Endodermal cell (in vitro differentiated cells): ENCODE results near the gene ARL13A. TPM values are rescaled to one million over a fixed set of nuclear protein-coding genes. Genes with fewer than 3 reads are reported as not detected.

Source experiments
- DNase-seq: peaks from one replicate; pipeline ENCODE4 v3.0.0-alpha.2; 2017
- H3K27ac ChIP-seq: 2 replicates; pipeline ENCODE4 v1.5.1; 2013; ENCODE audit warnings: mild to moderate bottlenecking, low read depth, low read length, moderate library complexity
- H3K27me3 ChIP-seq: 2 replicates; pipeline ENCODE4 v1.6.1; 2013; ENCODE audit warnings: mild to moderate bottlenecking, low read length, moderate library complexity; ENCODE audit not compliant: insufficient read depth, control insufficient read depth, poor library complexity, severe bottlenecking
- H3K36me3 ChIP-seq: 2 replicates; pipeline ENCODE4 v1.7.0; 2013; ENCODE audit warnings: mild to moderate bottlenecking, low read length, moderate library complexity; ENCODE audit not compliant: control insufficient read depth, insufficient read depth
- H3K4me1 ChIP-seq: one replicate; pipeline ENCODE4 v1.7.0; 2013; ENCODE audit warnings: low read length; ENCODE audit not compliant: control insufficient read depth, insufficient read depth
- H3K4me3 ChIP-seq: 2 replicates; pipeline ENCODE4 v1.5.1; 2013; ENCODE audit warnings: mild to moderate bottlenecking, low read length, moderate library complexity
- H3K9ac ChIP-seq: 2 replicates; pipeline ENCODE4 v1.6.1; 2013; ENCODE audit warnings: mild to moderate bottlenecking, low read length, moderate library complexity; ENCODE audit not compliant: poor library complexity, severe bottlenecking; ENCODE audit errors: extremely low read depth
- H3K9me3 ChIP-seq: 2 replicates; pipeline ENCODE4 v1.6.1; 2013; ENCODE audit warnings: mild to moderate bottlenecking, low read length, moderate library complexity; ENCODE audit not compliant: control insufficient read depth
- H3K27ac Mint-ChIP-seq: 2 replicates; pipeline ENCODE4 v1.8.0; 2020; ENCODE audit warnings: mixed read lengths
- H3K27me3 Mint-ChIP-seq: 2 replicates; pipeline ENCODE4 v1.8.0; 2021; ENCODE audit warnings: mild to moderate bottlenecking, mixed read lengths; ENCODE audit not compliant: insufficient read depth
- H3K36me3 Mint-ChIP-seq: 2 replicates; pipeline ENCODE4 v1.8.0; 2020; ENCODE audit warnings: low read depth, mixed read lengths
- H3K4me1 Mint-ChIP-seq: 2 replicates; pipeline ENCODE4 v1.8.0; 2020; ENCODE audit warnings: mixed read lengths
- H3K4me3 Mint-ChIP-seq: 2 replicates; pipeline ENCODE4 v1.8.0; 2020; ENCODE audit warnings: mild to moderate bottlenecking, moderate library complexity, mixed read lengths
- H3K9me3 Mint-ChIP-seq: 2 replicates; pipeline ENCODE4 v1.8.0; 2020; ENCODE audit warnings: mild to moderate bottlenecking, mixed read lengths
- WGBS, 2 experiments: methylation state at CpG; one replicate each; pipeline versions ENCODE4 v1.1.5 to v1.1.7; 2013; ENCODE audit warnings: missing lambda C conversion rate in 2 of 2, mixed read lengths in 1 of 2; ENCODE audit not compliant: insufficient coverage in 1 of 2, insufficient read length in 1 of 2; 5-methylcytosine and 5-hydroxymethylcytosine counted together
- total RNA-seq, 2 donors: library from RNA; stranded (reverse); fragmentation: NEBNext Ultra II Directional in 1 of 2; extraction: Animal tissue kit (Norgen Biotek cat#: 25700) in 1 of 2; gene quantifications; 2 replicates in 1 of 2; 3 replicates in 1 of 2; pipeline ENCODE4 v1.2.1, GENCODE V29; 2021
- TF ChIP-seq, protein P1 (sequence below): fragments of 200-600 bp; sonication (generic); conservative IDR thresholded peaks from 2 replicates; pipeline ENCODE4 v1.5.0; 2021; ENCODE audit warnings: antibody characterized with exemption, mild to moderate bottlenecking

The ARL13A gene
- total RNA-seq, 2 donors from 2014 or later = not detected

DNA sequence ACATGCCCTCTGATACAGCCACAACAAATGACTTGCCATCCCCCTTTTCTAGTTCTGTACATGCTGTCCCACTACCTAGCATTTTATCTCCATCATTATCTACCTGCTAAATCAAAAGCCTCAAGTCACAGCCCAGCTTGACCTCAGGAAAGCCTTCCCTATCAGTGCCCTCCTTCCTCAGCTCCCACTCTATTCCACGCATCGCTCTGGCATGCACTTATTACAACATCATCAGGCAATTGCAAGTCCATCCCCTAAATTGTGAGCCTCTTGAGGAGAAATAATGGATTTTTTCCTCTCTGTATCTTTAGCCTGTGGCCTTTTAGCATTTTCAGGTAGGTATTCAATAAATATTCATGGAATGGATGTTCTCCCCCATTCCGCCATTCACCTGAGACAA lies 5.7 kb downstream of the ARL13A start:
- Histone ChIP-seq H3K9ac (no peak overlapping the region), H3K9me3 (no peaks in the 10 kb centered on the region), H3K36me3 (no peaks in the 10 kb centered on the region), H3K4me1 (no peaks in the 10 kb centered on the region), H3K27me3 (no peaks in the 10 kb centered on the region), H3K27ac (no peak overlapping the region), H3K4me3 (no peak overlapping the region)
- 100% methylated on average over 3 of the region's 3 CpGs; no CpG with 5 or more reads in 1 of the 2 experiments for WGBS, 2 experiments
- Mint-ChIP-seq H3K27me3 (no peaks in the 10 kb centered on the region), H3K27ac (no peak overlapping the region), H3K4me1 (no peaks in the 10 kb centered on the region), H3K36me3 (peaks cover 3% of the 10 kb centered on the region), H3K4me3 (no peak overlapping the region), H3K9me3 (peaks cover 58% of the 10 kb centered on the region)
- no peak for DNase-seq
- TF ChIP-seq, protein P1, sequence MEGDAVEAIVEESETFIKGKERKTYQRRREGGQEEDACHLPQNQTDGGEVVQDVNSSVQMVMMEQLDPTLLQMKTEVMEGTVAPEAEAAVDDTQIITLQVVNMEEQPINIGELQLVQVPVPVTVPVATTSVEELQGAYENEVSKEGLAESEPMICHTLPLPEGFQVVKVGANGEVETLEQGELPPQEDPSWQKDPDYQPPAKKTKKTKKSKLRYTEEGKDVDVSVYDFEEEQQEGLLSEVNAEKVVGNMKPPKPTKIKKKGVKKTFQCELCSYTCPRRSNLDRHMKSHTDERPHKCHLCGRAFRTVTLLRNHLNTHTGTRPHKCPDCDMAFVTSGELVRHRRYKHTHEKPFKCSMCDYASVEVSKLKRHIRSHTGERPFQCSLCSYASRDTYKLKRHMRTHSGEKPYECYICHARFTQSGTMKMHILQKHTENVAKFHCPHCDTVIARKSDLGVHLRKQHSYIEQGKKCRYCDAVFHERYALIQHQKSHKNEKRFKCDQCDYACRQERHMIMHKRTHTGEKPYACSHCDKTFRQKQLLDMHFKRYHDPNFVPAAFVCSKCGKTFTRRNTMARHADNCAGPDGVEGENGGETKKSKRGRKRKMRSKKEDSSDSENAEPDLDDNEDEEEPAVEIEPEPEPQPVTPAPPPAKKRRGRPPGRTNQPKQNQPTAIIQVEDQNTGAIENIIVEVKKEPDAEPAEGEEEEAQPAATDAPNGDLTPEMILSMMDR = no peak

- Histone ChIP-seq H3K36me3 (no peaks in the 10 kb centered on the region), H3K4me3 (no peak overlapping the region), H3K9ac (no peak overlapping the region), H3K9me3 (no peaks in the 10 kb centered on the region), H3K4me1 (no peaks in the 10 kb centered on the region), H3K27me3 (no peaks in the 10 kb centered on the region), H3K27ac (no peak overlapping the region)
- TF ChIP-seq, protein P1 = no peak
- H3K27ac Mint-ChIP-seq = no peak overlapping the region
- no peak overlapping the region for H3K4me3 Mint-ChIP-seq
- H3K9me3 Mint-ChIP-seq = peaks cover 66% of the 10 kb centered on the region
- DNase-seq = no peak
- H3K36me3 Mint-ChIP-seq = peaks cover 3% of the 10 kb centered on the region
- no peaks in the 10 kb centered on the region for H3K4me1 Mint-ChIP-seq
- WGBS, 2 experiments = 86 to 100% methylated on average over 1 of the region's 1 CpG
- no peaks in the 10 kb centered on the region for H3K27me3 Mint-ChIP-seq
These were observed 6.7 kb downstream of the ARL13A start for GRCh38 chrX:100976211-100976610.

GRCh38 chrX:100979881-100980607 lies 10.5 kb downstream of the ARL13A start:
- no peak overlapping the region for H3K27ac Mint-ChIP-seq
- DNase-seq = no peak
- no peaks in the 10 kb centered on the region for H3K4me1 Mint-ChIP-seq
- TF ChIP-seq, protein P1 = no peak
- Histone ChIP-seq H3K9ac (no peak overlapping the region), H3K27ac (no peak overlapping the region), H3K36me3 (no peaks in the 10 kb centered on the region), H3K9me3 (no peaks in the 10 kb centered on the region), H3K27me3 (no peaks in the 10 kb centered on the region), H3K4me3 (no peak overlapping the region), H3K4me1 (no peaks in the 10 kb centered on the region)
- peaks cover 66% of the 10 kb centered on the region for H3K9me3 Mint-ChIP-seq
- no peak overlapping the region for H3K4me3 Mint-ChIP-seq
- no peaks in the 10 kb centered on the region for H3K36me3 Mint-ChIP-seq
- H3K27me3 Mint-ChIP-seq = no peaks in the 10 kb centered on the region
- WGBS, 2 experiments = 91 to 100% methylated on average over 1 to 3 of the region's 3 CpGs
